ENCODE data around the gene CCDC149.
"Not testable (repeated sequence)": the region's sequence is repeated elsewhere in the genome, so short reads cannot be mapped to it uniquely, and the experiment has no call there.

The CCDC149 gene

GRCh38 chr4:24917076-24917856 is 4.4 kb upstream of the CCDC149 start:
- no peak for DNase-seq (ENCODE audit: low spot score)

GRCh38 chr4:24915121-24915922 is 2.5 kb upstream of the CCDC149 start:
- DNase-seq (ENCODE audit: low spot score), result no peak

- peak; percentile 34 for DNase-seq (ENCODE audit: low spot score)
These were observed 1.6 kb upstream of the CCDC149 start for GRCh38 chr4:24914460-24914859.

GRCh38 chr4:24913119-24913485 is 260 bp upstream of the CCDC149 start:
- DNase-seq (ENCODE audit: low spot score), result no peak

GRCh38 chr4:24910499-24910898 is 2.3 kb downstream of the CCDC149 start:
- peak; percentile 49 for DNase-seq (ENCODE audit: low spot score)

GRCh38 chr4:24909606-24910005 is 3.2 kb downstream of the CCDC149 start:
- not testable (repeated sequence) for DNase-seq (ENCODE audit: low spot score)

GRCh38 chr4:24897639-24898038 is 15.2 kb downstream of the CCDC149 start:
- DNase-seq (ENCODE audit: low spot score), result no peak

- no peak for DNase-seq (ENCODE audit: low spot score)
These were observed 15.9 kb downstream of the CCDC149 start for GRCh38 chr4:24896977-24897376.

GRCh38 chr4:24896056-24896455 is 16.8 kb downstream of the CCDC149 start:
- no peak for DNase-seq (ENCODE audit: low spot score)

GRCh38 chr4:24895461-24895860 is 17.4 kb downstream of the CCDC149 start:
- DNase-seq (ENCODE audit: low spot score), result no peak

GRCh38 chr4:24894846-24895245 is 18.0 kb downstream of the CCDC149 start:
- no peak for DNase-seq (ENCODE audit: low spot score)

GRCh38 chr4:24894243-24894642 is 18.6 kb downstream of the CCDC149 start:
- DNase-seq (ENCODE audit: low spot score), result no peak

- no peak for DNase-seq (ENCODE audit: low spot score)
These were observed 20.1 kb downstream of the CCDC149 start for GRCh38 chr4:24892778-24893177.

- DNase-seq (ENCODE audit: low spot score), result no peak
These were observed 20.6 kb downstream of the CCDC149 start for GRCh38 chr4:24892278-24892677.

GRCh38 chr4:24890561-24891126 is 22.2 kb downstream of the CCDC149 start:
- DNase-seq (ENCODE audit: low spot score), result no peak

- no peak for DNase-seq (ENCODE audit: low spot score)
These were observed 22.9 kb downstream of the CCDC149 start for GRCh38 chr4:24889991-24890390.

- no peak for DNase-seq (ENCODE audit: low spot score)
These were observed 24.1 kb downstream of the CCDC149 start for GRCh38 chr4:24888475-24889344.

- DNase-seq (ENCODE audit: low spot score), result no peak
These were observed 24.9 kb downstream of the CCDC149 start for GRCh38 chr4:24887881-24888430.

- DNase-seq (ENCODE audit: low spot score), result no peak
These were observed 26.2 kb downstream of the CCDC149 start for GRCh38 chr4:24886596-24886995.

- DNase-seq (ENCODE audit: low spot score), result peak; percentile 3
These were observed 27.5 kb downstream of the CCDC149 start for GRCh38 chr4:24885342-24885741.

GRCh38 chr4:24884902-24885301 is 27.9 kb downstream of the CCDC149 start:
- DNase-seq (ENCODE audit: low spot score), result no peak

Measured in kidney tubule cell (primary cell).